GM18951 (cell line): ENCODE measurements around the gene RNF135.
"Not testable (repeated sequence)": the region's sequence is repeated elsewhere in the genome, so short reads cannot be mapped to it uniquely, and the experiment has no call there.

Experiments used
- POLR2A ChIP-seq: IDR thresholded peaks from 4 replicates; pipeline ENCODE4 v1.6.1; 2011; ENCODE audit warnings: mild to moderate bottlenecking; ENCODE audit not compliant: insufficient read length, insufficient read depth; ENCODE audit errors: extremely low read depth
- in situ Hi-C: fragments of 300-500 bp; cut with MboI; formaldehyde crosslinking; loops from one replicate; pipeline ENCODE4 v1.12.0; 2022; ENCODE audit warnings: low sequenced_read_pairs, mixed read lengths, inconsistent platforms; ENCODE audit not compliant: unreplicated experiment

Gene RNF135

GRCh38 chr17:30970831-30971567 is at the start of gene RNF135:
TSS of gene RNF135 (plus strand) at chr17:30971039. CDS start at chr17:30971074, 35 bp downstream.
- TF ChIP-seq POLR2A = peak; percentile 98
- in situ Hi-C loops = no loop called here

GRCh38 chr17:30921544-30922196 is 49.2 kb upstream of the RNF135 start, which contains the start of gene ADAP2:
TSS of gene ADAP2 (plus strand) at chr17:30921945. CDS start at chr17:30922015, 70 bp downstream.
- in situ Hi-C loops = no loop called here

GRCh38 chr17:30922235-30923030 is 48.4 kb upstream of the RNF135 start:
- no peak for TF ChIP-seq POLR2A
- in situ Hi-C loops = no loop called here

More at GRCh38 chr17:30921544-30922196, 49.2 kb upstream of the RNF135 start, which contains the start of gene ADAP2:
- TF ChIP-seq POLR2A = no peak

- in situ Hi-C loops = no loop called here
Observed at GRCh38 chr17:30924341-30924740, 46.5 kb upstream of the RNF135 start.

GRCh38 chr17:30926516-30926915 is 44.3 kb upstream of the RNF135 start:
- in situ Hi-C loops = no loop called here
- TF ChIP-seq POLR2A = no peak

More at GRCh38 chr17:30924341-30924740, 46.5 kb upstream of the RNF135 start:
- TF ChIP-seq POLR2A = no peak

- in situ Hi-C loops = no loop called here
- TF ChIP-seq POLR2A = no peak
Observed at GRCh38 chr17:30927756-30928155, 43.1 kb upstream of the RNF135 start.

GRCh38 chr17:30928584-30928983 is 42.3 kb upstream of the RNF135 start:
- in situ Hi-C loops = no loop called here
- no peak for TF ChIP-seq POLR2A

- in situ Hi-C loops = no loop called here
- TF ChIP-seq POLR2A = no peak
Observed at GRCh38 chr17:30929081-30929633, 41.7 kb upstream of the RNF135 start.

GRCh38 chr17:30929861-30930260 is 41.0 kb upstream of the RNF135 start:
- in situ Hi-C loops = not testable (repeated sequence)

GRCh38 chr17:30930495-30930894 is 40.3 kb upstream of the RNF135 start:
- in situ Hi-C loops = no loop called here

GRCh38 chr17:30931582-30931981 is 39.3 kb upstream of the RNF135 start:
- in situ Hi-C loops = not testable (repeated sequence)

More at GRCh38 chr17:30930495-30930894, 40.3 kb upstream of the RNF135 start:
- no peak for TF ChIP-seq POLR2A

- in situ Hi-C loops = no loop called here
- no peak for TF ChIP-seq POLR2A
Observed at GRCh38 chr17:30933966-30934365, 36.9 kb upstream of the RNF135 start.

- in situ Hi-C loops = no loop called here
- no peak for TF ChIP-seq POLR2A
Observed at GRCh38 chr17:30939051-30939689, 31.7 kb upstream of the RNF135 start.
